GM18526 (cell line): Measurements from ENCODE around the gene KLF13.

Source experiments
- POLR2A ChIP-seq: IDR thresholded peaks from 3 replicates; pipeline ENCODE4 v1.6.1; 2011; ENCODE audit not compliant: insufficient read length; ENCODE audit errors: extremely low read depth

The KLF13 gene

GRCh38 chr15:31333820-31334219, 7.2 kb downstream of the KLF13 start:
- TF ChIP-seq POLR2A: no peak

- no peak for TF ChIP-seq POLR2A
Observed at GRCh38 chr15:31335989-31336592, 9.5 kb downstream of the KLF13 start.

- TF ChIP-seq POLR2A: no peak
Observed at GRCh38 chr15:31336593-31337295, 10.1 kb downstream of the KLF13 start.

GRCh38 chr15:31337352-31338031, 10.9 kb downstream of the KLF13 start:
- no peak for TF ChIP-seq POLR2A

GRCh38 chr15:31338318-31338878, 11.8 kb downstream of the KLF13 start:
- no peak for TF ChIP-seq POLR2A

GRCh38 chr15:31338879-31339557, 12.4 kb downstream of the KLF13 start:
- no peak for TF ChIP-seq POLR2A

- no peak for TF ChIP-seq POLR2A
Observed at GRCh38 chr15:31339558-31339895, 12.9 kb downstream of the KLF13 start.

- TF ChIP-seq POLR2A: no peak
Observed at GRCh38 chr15:31340047-31340446, 13.4 kb downstream of the KLF13 start.

- no peak for TF ChIP-seq POLR2A
Observed at GRCh38 chr15:31340592-31340991, 14.0 kb downstream of the KLF13 start.

GRCh38 chr15:31341071-31341470, 14.4 kb downstream of the KLF13 start:
- TF ChIP-seq POLR2A: no peak

GRCh38 chr15:31341496-31342195, 15.0 kb downstream of the KLF13 start:
- TF ChIP-seq POLR2A: no peak

GRCh38 chr15:31342381-31342780, 15.7 kb downstream of the KLF13 start:
- TF ChIP-seq POLR2A: no peak

GRCh38 chr15:31342781-31343626, 16.4 kb downstream of the KLF13 start:
- TF ChIP-seq POLR2A: no peak

GRCh38 chr15:31343831-31344230, 17.2 kb downstream of the KLF13 start:
- TF ChIP-seq POLR2A: no peak
